Measurements from ENCODE around the gene GOLGB1.

- TF ChIP-seq, protein P1, sequence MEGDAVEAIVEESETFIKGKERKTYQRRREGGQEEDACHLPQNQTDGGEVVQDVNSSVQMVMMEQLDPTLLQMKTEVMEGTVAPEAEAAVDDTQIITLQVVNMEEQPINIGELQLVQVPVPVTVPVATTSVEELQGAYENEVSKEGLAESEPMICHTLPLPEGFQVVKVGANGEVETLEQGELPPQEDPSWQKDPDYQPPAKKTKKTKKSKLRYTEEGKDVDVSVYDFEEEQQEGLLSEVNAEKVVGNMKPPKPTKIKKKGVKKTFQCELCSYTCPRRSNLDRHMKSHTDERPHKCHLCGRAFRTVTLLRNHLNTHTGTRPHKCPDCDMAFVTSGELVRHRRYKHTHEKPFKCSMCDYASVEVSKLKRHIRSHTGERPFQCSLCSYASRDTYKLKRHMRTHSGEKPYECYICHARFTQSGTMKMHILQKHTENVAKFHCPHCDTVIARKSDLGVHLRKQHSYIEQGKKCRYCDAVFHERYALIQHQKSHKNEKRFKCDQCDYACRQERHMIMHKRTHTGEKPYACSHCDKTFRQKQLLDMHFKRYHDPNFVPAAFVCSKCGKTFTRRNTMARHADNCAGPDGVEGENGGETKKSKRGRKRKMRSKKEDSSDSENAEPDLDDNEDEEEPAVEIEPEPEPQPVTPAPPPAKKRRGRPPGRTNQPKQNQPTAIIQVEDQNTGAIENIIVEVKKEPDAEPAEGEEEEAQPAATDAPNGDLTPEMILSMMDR (IDR thresholded peaks at IDR 0.05): no peak
- TF ChIP-seq POLR2A (IDR thresholded peaks at IDR 0.05): no peak
Measured at GRCh38 chr3:121703973-121704372, 45.6 kb downstream of the GOLGB1 start.

All from thyroid gland (tissue), 4 donors.